HCT116 (cell line): ENCODE data around the gene CDKL2. TPM values are rescaled to one million over a fixed set of nuclear protein-coding genes. Genes with fewer than 3 reads are reported as not detected.

Experiments used
- ATAC-seq: fragments of 200-7000 bp; cut with Tn5 transposase; 2 replicates; pipeline ENCODE4 v1.9.1; 2020; ENCODE audit warnings: mild to moderate bottlenecking, moderate library complexity
- BruUV-seq: library from RNA; stranded (reverse); fragments of 400-500 nt; replicated peaks from 2 replicates; lab custom pipeline; 2021; lab: Mats Ljungman, UMichigan
- CTCF ChIA-PET: fragments of 300-600 bp; sonication (Branson Sonifier 250); formaldehyde crosslinking; loops from one replicate; lab custom pipeline; 2021; ENCODE audit warnings: antibody characterized with exemption; lab: Charles Lee
- POLR2A ChIA-PET: fragments of 300-600, 350-600 bp; sonication (Branson Sonifier 250); formaldehyde crosslinking; loops from one replicate; lab custom pipeline; 2021; ENCODE audit warnings: antibody characterized with exemption; lab: Charles Lee
- RAD21 ChIA-PET, 2 experiments: fragments of 300-600 bp; sonication (Branson Sonifier 250); formaldehyde crosslinking; loops; one replicate each; lab custom pipeline; 2023; ENCODE audit warnings: low total read pairs in 2 of 2; ENCODE audit not compliant: uncharacterized antibody in 2 of 2, unreplicated experiment in 2 of 2, low non-redundant PET in 1 of 2; lab: Charles Lee
- DNase-seq: peaks from one replicate; pipeline ENCODE4 v3.0.0-alpha.2; 2010; ENCODE audit warnings: low read depth, low spot score
- H2AFZ ChIP-seq: fragments of 200-600 bp; shearing (Covaris generic), sonication (generic); 2 replicates; pipeline ENCODE4 v1.6.1; 2017; ENCODE audit warnings: low read depth, mixed run types, mixed read lengths, antibody characterized with exemption, low read length; ENCODE audit not compliant: poor library complexity, severe bottlenecking
- H3K27ac ChIP-seq: 2 replicates; pipeline ENCODE4 v1.5.1; 2012; ENCODE audit warnings: low read depth, low read length
- H3K27me3 ChIP-seq: fragments of 200-600 bp; sonication (generic); 2 replicates; pipeline ENCODE4 v1.6.1; 2016; ENCODE audit warnings: mixed run types, low read length, mixed read lengths; ENCODE audit not compliant: insufficient read depth
- H3K36me3 ChIP-seq, 2 experiments: fragments of 200-500 bp in 1 of 2; fragments of 200-600 bp in 1 of 2; sonication (Bioruptor generic) in 1 of 2; sonication (generic) in 1 of 2; 2 replicates each; pipeline versions ENCODE4 v1.5.1 to v1.6.1; 2014 to 2016; ENCODE audit warnings: low read length in 2 of 2, inconsistent platforms in 1 of 2, mixed read lengths in 1 of 2, mixed run types in 1 of 2; ENCODE audit not compliant: insufficient read depth in 2 of 2, control insufficient read depth in 1 of 2
- H3K4me1 ChIP-seq, 2 experiments: fragments of 200-600 bp in 1 of 2; sonication (generic) in 1 of 2; 2 replicates each; pipeline versions ENCODE4 v1.5.1 to v1.6.1; 2012 to 2017; ENCODE audit warnings: low read length in 2 of 2, inconsistent platforms in 1 of 2, mild to moderate bottlenecking in 1 of 2, mixed read lengths in 1 of 2, mixed run types in 1 of 2, moderate library complexity in 1 of 2; ENCODE audit not compliant: insufficient read depth in 2 of 2, control insufficient read depth in 1 of 2
- H3K4me2 ChIP-seq: fragments of 200-600 bp; sonication (generic); 2 replicates; pipeline ENCODE4 v1.6.1; 2017; ENCODE audit warnings: mixed run types, low read length, mixed read lengths
- H3K4me3 ChIP-seq, 2 experiments: fragments of 200-600 bp in 1 of 2; sonication (generic) in 1 of 2; replicated peaks in 1 of 2; 2 replicates each; pipeline ENCODE4 v1.5.1; 2011 to 2016; ENCODE audit warnings: low read length in 2 of 2, control low read depth in 1 of 2, low read depth in 1 of 2, mild to moderate bottlenecking in 1 of 2, mixed read lengths in 1 of 2, mixed run types in 1 of 2
- H3K79me2 ChIP-seq: fragments of 200-600 bp; sonication (generic); 2 replicates; pipeline ENCODE4 v1.6.1; 2017; ENCODE audit warnings: mild to moderate bottlenecking, mixed run types, low read length, moderate library complexity, mixed read lengths; ENCODE audit not compliant: insufficient read depth
- H3K9ac ChIP-seq: fragments of 200-600 bp; sonication (generic); 2 replicates; pipeline ENCODE4 v1.6.1; 2016; ENCODE audit warnings: low read length, mixed read lengths
- H3K9me2 ChIP-seq: fragments of 200-600 bp; sonication (generic), shearing (Covaris generic); 2 replicates; pipeline ENCODE4 v1.6.1; 2017; ENCODE audit warnings: mixed run types, mild to moderate bottlenecking, moderate library complexity; ENCODE audit not compliant: insufficient read depth
- H3K9me3 ChIP-seq, 2 experiments: fragments of 200-500 bp in 1 of 2; fragments of 200-600 bp in 1 of 2; sonication (Bioruptor generic) in 1 of 2; sonication (generic) in 1 of 2; 2 replicates each; pipeline ENCODE4 v1.6.1; 2014 to 2017; ENCODE audit warnings: low read length in 2 of 2, mixed read lengths in 2 of 2, inconsistent platforms in 1 of 2, low read depth in 1 of 2, mild to moderate bottlenecking in 1 of 2, mixed run types in 1 of 2, moderate library complexity in 1 of 2; ENCODE audit not compliant: control insufficient read depth in 1 of 2, insufficient read depth in 1 of 2
- H4K20me1 ChIP-seq: fragments of 200-600 bp; sonication (generic), shearing (Covaris generic); 2 replicates; pipeline ENCODE4 v1.6.1; 2017; ENCODE audit warnings: mixed run types, mild to moderate bottlenecking, moderate library complexity; ENCODE audit not compliant: insufficient read depth
- ATF3 ChIP-seq: IDR thresholded peaks from 2 replicates; pipeline ENCODE4 v1.6.1; 2012
- CBX3 ChIP-seq: IDR thresholded peaks from 2 replicates; pipeline ENCODE4 v1.6.1; 2012; ENCODE audit warnings: low read depth
- CEBPB ChIP-seq: IDR thresholded peaks from 2 replicates; pipeline ENCODE4 v1.6.1; 2012; ENCODE audit warnings: low read depth
- EGR1 ChIP-seq: IDR thresholded peaks from 2 replicates; pipeline ENCODE4 v1.6.1; 2012; ENCODE audit warnings: low read depth
- ELF1 ChIP-seq: IDR thresholded peaks from 2 replicates; pipeline ENCODE4 v1.6.1; 2012; ENCODE audit warnings: low read depth, borderline replicate concordance
- EZH2 ChIP-seq: fragments of 200-600 bp; sonication (generic); IDR thresholded peaks from 2 replicates; pipeline ENCODE4 v1.6.1; 2017; ENCODE audit warnings: antibody characterized with exemption, mixed run types
- EZH2phosphoT487 ChIP-seq: fragments of 200-600 bp; IDR thresholded peaks from 2 replicates; pipeline ENCODE4 v1.6.1; 2018; ENCODE audit warnings: antibody characterized with exemption, borderline replicate concordance
- FOSL1 ChIP-seq: IDR thresholded peaks from 2 replicates; pipeline ENCODE4 v1.6.1; 2012; ENCODE audit warnings: low read depth
- JUND ChIP-seq: IDR thresholded peaks from 2 replicates; pipeline ENCODE4 v1.6.1; 2012
- MAX ChIP-seq: IDR thresholded peaks from 2 replicates; pipeline ENCODE4 v1.6.1; 2012
- POLR2A ChIP-seq: IDR thresholded peaks from 2 replicates; pipeline ENCODE4 v1.7.0; 2011; ENCODE audit warnings: borderline replicate concordance; ENCODE audit not compliant: insufficient read depth, insufficient read length; ENCODE audit errors: extremely low read depth
- POLR2AphosphoS5 ChIP-seq: IDR thresholded peaks from 2 replicates; pipeline ENCODE4 v1.6.1; 2011; ENCODE audit warnings: mild to moderate bottlenecking, low read depth, low read length, moderate library complexity
- RAD21 ChIP-seq: IDR thresholded peaks from 2 replicates; pipeline ENCODE4 v1.6.1; 2012; ENCODE audit warnings: low read depth, mild to moderate bottlenecking
- REST ChIP-seq: IDR thresholded peaks from 2 replicates; pipeline ENCODE4 v1.6.1; 2012; ENCODE audit warnings: low read depth
- SIN3A ChIP-seq: IDR thresholded peaks from 2 replicates; pipeline ENCODE4 v1.6.1; 2012; ENCODE audit warnings: low read depth
- SRF ChIP-seq: IDR thresholded peaks from 2 replicates; pipeline ENCODE4 v1.6.1; 2012; ENCODE audit warnings: low read depth
- TCF7L2 ChIP-seq: IDR thresholded peaks from 2 replicates; pipeline ENCODE4 v1.7.0; 2011; ENCODE audit warnings: borderline replicate concordance, inconsistent platforms; ENCODE audit not compliant: insufficient read depth, insufficient read length; ENCODE audit errors: extremely low read depth
- YY1 ChIP-seq: IDR thresholded peaks from 2 replicates; pipeline ENCODE4 v1.6.1; 2011; ENCODE audit warnings: low read length, low read depth, moderate library complexity, mild to moderate bottlenecking; ENCODE audit not compliant: insufficient replicate concordance; ENCODE audit errors: extremely low read depth
- ZFX ChIP-seq: fragments of 450-650 bp; IDR thresholded peaks from 2 replicates; pipeline ENCODE4 v1.6.1; 2017
- intact Hi-C: fragments of 100-400 bp; cut with micrococcal nuclease; formaldehyde crosslinking; loops from 2 replicates; pipeline ENCODE4 v1.10.0; 2022
- total RNA-seq: library from RNA; stranded (reverse); gene quantifications from one replicate; pipeline ENCODE4 v1.2.1, GENCODE V29; 2021; ENCODE audit not compliant: unreplicated experiment

The CDKL2 gene
- total RNA-seq, 1 experiment from 2014 or later, result 1.2 TPM

- Histone ChIP-seq H3K9ac (no peak overlapping the region), H3K4me2 (no peak overlapping the region), H3K79me2 (no peaks in the 10 kb centered on the region), H3K27me3 (no peaks in the 10 kb centered on the region), H3K36me3 (no peaks in the 10 kb centered on the region; a peak in 1 of 4 replicates), H3K9me3 (no peaks in the 10 kb centered on the region), H3K4me3 (no peak overlapping the region), H4K20me1 (no peaks in the 10 kb centered on the region)
- ATAC-seq, result no peak
- CTCF ChIA-PET, result no interaction called here
- TF ChIP-seq CEBPB, result no peak
- no peak for TF ChIP-seq SRF
- TF ChIP-seq RAD21, result no peak
- TF ChIP-seq MAX, result no peak
- no peak for TF ChIP-seq EZH2phosphoT487
- TF ChIP-seq POLR2AphosphoS5, result no peak
- no peak for TF ChIP-seq CBX3
- TF ChIP-seq EZH2, result no peak
- no peak for TF ChIP-seq YY1
- no peak for TF ChIP-seq ATF3
- no peak for TF ChIP-seq ZFX
- TF ChIP-seq TCF7L2, result no peak
- no peak for TF ChIP-seq JUND
- no peak for TF ChIP-seq REST
- TF ChIP-seq ELF1, result no peak
- TF ChIP-seq POLR2A, result no peak
- TF ChIP-seq EGR1, result no peak
- no peak for TF ChIP-seq SIN3A
- TF ChIP-seq FOSL1, result no peak
- TF ChIP-seq, all 23 proteins: peak for 0
- no peak overlapping the region for H2AFZ ChIP-seq
- no peaks in the 10 kb centered on the region for H3K4me1 ChIP-seq
- no TSS peak for BruUV-seq
- intact Hi-C loops, result no loop called here
- H3K9me2 ChIP-seq, result no peaks in the 10 kb centered on the region
- no peak for DNase-seq
- ChIA-PET RAD21 (no interaction called here), POLR2A (no interaction called here)
- H3K27ac ChIP-seq, result no peak overlapping the region
Measured at GRCh38 chr4:75621715-75622114, 8.6 kb downstream of the CDKL2 start.
